GM12878 (cell line): ENCODE results near the gene ELMO3. TPM values are rescaled to one million over a fixed set of nuclear protein-coding genes. Genes with fewer than 3 reads are reported as not detected.

Source experiments
- CHD4 ChIP-seq: fragments of 200-600 bp; sonication (generic); IDR thresholded peaks from 2 replicates; pipeline ENCODE4 v1.6.1; 2016; ENCODE audit warnings: mild to moderate bottlenecking
- DPF2 ChIP-seq: fragments of 450-650 bp; IDR thresholded peaks from 2 replicates; pipeline ENCODE4 v1.6.1; 2017; ENCODE audit warnings: mild to moderate bottlenecking
- E4F1 ChIP-seq: fragments of 450-650 bp; IDR thresholded peaks from 2 replicates; pipeline ENCODE4 v1.6.1; 2018; ENCODE audit warnings: borderline replicate concordance, mild to moderate bottlenecking; ENCODE audit not compliant: partially characterized antibody
- IKZF1 ChIP-seq: fragments of 450-650 bp; conservative IDR thresholded peaks from 2 replicates; pipeline ENCODE4 v1.6.1; 2017; ENCODE audit warnings: antibody characterized with exemption, mild to moderate bottlenecking
- NBN ChIP-seq: fragments of 450-650 bp; IDR thresholded peaks from 2 replicates; pipeline ENCODE4 v1.6.1; 2016
- POLR2A ChIP-seq: IDR thresholded peaks from 2 replicates; pipeline ENCODE4 v1.6.1; 2011; ENCODE audit warnings: low read depth, mild to moderate bottlenecking, low read length
- POLR2AphosphoS5 ChIP-seq: IDR thresholded peaks from 2 replicates; pipeline ENCODE4 v1.6.1; 2011; ENCODE audit warnings: mild to moderate bottlenecking, low read length, inconsistent platforms
- RB1 ChIP-seq: fragments of 450-650 bp; formaldehyde crosslinking; IDR thresholded peaks from 2 replicates; pipeline ENCODE4 v1.6.1; 2017; ENCODE audit warnings: mild to moderate bottlenecking, borderline replicate concordance
- RCOR1 ChIP-seq: conservative IDR thresholded peaks from 2 replicates; pipeline ENCODE4 v1.6.1; 2012; ENCODE audit warnings: low read depth, low read length, improper control_type of control experiment
- SIN3A ChIP-seq: IDR thresholded peaks from 2 replicates; pipeline ENCODE4 v1.6.1; 2012; ENCODE audit warnings: low read depth, low read length, improper control_type of control experiment
- SMC3 ChIP-seq: IDR thresholded peaks from 2 replicates; pipeline ENCODE4 v1.6.1; 2011; ENCODE audit warnings: low read length, improper control_type of control experiment, borderline replicate concordance
- SP1 ChIP-seq: IDR thresholded peaks from one replicate; pipeline ENCODE4 v1.6.1; 2011; ENCODE audit warnings: low read depth, low read length
- YY1 ChIP-seq: IDR thresholded peaks from 2 replicates; pipeline ENCODE4 v1.6.1; 2011; ENCODE audit warnings: low read depth, mild to moderate bottlenecking, low read length
- ZNF592 ChIP-seq: fragments of 450-650 bp; IDR thresholded peaks from 2 replicates; pipeline ENCODE4 v1.6.1; 2017; ENCODE audit warnings: mild to moderate bottlenecking, moderate library complexity
- polyA plus RNA-seq, 11 experiments: library from polyadenylated mRNA; depleted of rRNA in 4 of 11; unstranded in 6 of 11; stranded (reverse) in 5 of 11; fragments of >200 nt; fragmentation: Nextera tagmentation in 4 of 11; fragmentation: Illumina TruSeq in 1 of 11; extraction: Ambion mirVana in 4 of 11; extraction: Trizol in 1 of 11; gene quantifications; 1 replicate in 1 of 11; 2 replicates in 10 of 11; pipeline versions ENCODE4 v1.2.1 to v1.2.3, GENCODE V29; 2011 to 2016; ENCODE audit warnings: inconsistent platforms in 2 of 11, missing spikeins in 2 of 11, low read depth in 1 of 11
- total RNA-seq, 4 experiments: library from RNA; depleted of rRNA in 3 of 4; stranded (reverse); fragments of >200 nt in 3 of 4; fragmentation: Illumina TruSeq in 1 of 4; extraction: Trizol in 1 of 4; gene quantifications; 2 replicates each; pipeline versions ENCODE4 v1.2.1 to v1.2.3, GENCODE V29; 2013 to 2021

ELMO3 gene
- total and polyA plus RNA-seq, 10 of the 15 experiments (the other 5 are each of a cell fraction or from before 2014, with no cell fraction given), result 0.05 to 4.7 (median 0.96) TPM; not detected in 1

- 0 out of 2 replicates have a peak, but pooled peaks have one; percentile 54 for TF ChIP-seq POLR2AphosphoS5
- TF ChIP-seq ZNF592, result no peak
- TF ChIP-seq DPF2, result peak; percentile 56; the same call in 1 of the 2 replicates
- peak; percentile 86 for TF ChIP-seq POLR2A
- TF ChIP-seq SIN3A, result peak; percentile 62; the same call in 1 of the 2 replicates
- TF ChIP-seq CHD4, result no peak
- TF ChIP-seq SP1, result peak; percentile 78
- peak; percentile 39 for TF ChIP-seq IKZF1
- peak; percentile 81; the same call in 1 of the 2 replicates for TF ChIP-seq RB1
- TF ChIP-seq NBN, result no peak
- TF ChIP-seq YY1, result peak; percentile 29; the same call in 1 of the 2 replicates
- TF ChIP-seq E4F1, result no peak
- no peak for TF ChIP-seq SMC3
- TF ChIP-seq RCOR1, result no peak
Measured at GRCh38 chr16:67247192-67248072, 48.5 kb downstream of the ELMO3 start, which contains the start of gene FHOD1 (continued).
